SU-DHL-6 (cell line): ENCODE data around the gene ACAD11.

Source experiments
- CTCF ChIP-seq: fragments of 200-600 bp; sonication (generic); IDR thresholded peaks from one replicate; pipeline ENCODE4 v1.5.1; 2017; ENCODE audit warnings: antibody characterized with exemption, mild to moderate bottlenecking, low read length, moderate library complexity; ENCODE audit not compliant: insufficient read depth, poor library complexity, severe bottlenecking
- EZH2phosphoT487 ChIP-seq: fragments of 200-600 bp; sonication (generic), shearing (Covaris generic); conservative IDR thresholded peaks from 2 replicates; pipeline ENCODE4 v1.6.1; 2018; ENCODE audit warnings: mild to moderate bottlenecking, antibody characterized with exemption, low read length, moderate library complexity, mixed read lengths

- no peak for TF ChIP-seq CTCF
- no peak for TF ChIP-seq EZH2phosphoT487
These were observed 1.5 kb upstream of the ACAD11 start for GRCh38 chr3:132661101-132661500.
